A549 (cell line): ENCODE data around the gene JMJD6. TPM values are rescaled to one million over a fixed set of nuclear protein-coding genes. Genes with fewer than 3 reads are reported as not detected.

Source experiments
- ATAC-seq, 2 experiments: fragments of 200-7000 bp in 1 of 2; fragments of >200 bp in 1 of 2; cut with Nextera tagmentation in 1 of 2; cut with Tn5 transposase in 1 of 2; 3 replicates each; pipeline versions ENCODE4 v1.8.0 to v1.9.1; 2018 to 2020; ENCODE audit warnings: mild to moderate bottlenecking in 1 of 2, moderate library complexity in 1 of 2
- CTCF ChIA-PET: fragments of 300-600 bp; sonication (Branson Sonifier 250); formaldehyde crosslinking; extraction: SDS; loops from one replicate; lab custom pipeline; 2021; ENCODE audit warnings: antibody characterized with exemption, inconsistent platforms; lab: Yijun Ruan, JAX
- POLR2A ChIA-PET: fragments of 350-600 bp; formaldehyde crosslinking; extraction: SDS; loops from one replicate; lab custom pipeline; 2021; ENCODE audit warnings: antibody characterized with exemption, inconsistent platforms; lab: Yijun Ruan, JAX
- DNase-seq, 2 experiments: peaks; one replicate each; pipeline versions ENCODE4 v3.0.0 to v3.0.0-alpha.2; 2011 to 2016; ENCODE audit warnings: low read depth in 1 of 2, low spot score in 1 of 2
- FAIRE-seq: peaks from 2 replicates; lab custom pipeline; 2011; peaks lifted over from hg19 to GRCh38; lab: Jason Lieb, UNC
- H3K27ac ChIP-seq, 2 experiments: fragments of >200 bp; sonication (Bioruptor Twin); formaldehyde crosslinking; 3 replicates each; pipeline ENCODE4 v1.5.1; 2016 to 2017
- H3K4me1 ChIP-seq: fragments of >200 bp; sonication (Bioruptor Twin); formaldehyde crosslinking; 3 replicates; pipeline ENCODE4 v1.6.1; 2016
- H3K4me2 ChIP-seq: fragments of >200 bp; sonication (Bioruptor Twin); formaldehyde crosslinking; 3 replicates; pipeline ENCODE4 v1.6.1; 2016
- H3K4me3 ChIP-seq: fragments of >200 bp; sonication (Bioruptor Twin); formaldehyde crosslinking; 3 replicates; pipeline ENCODE4 v1.5.1; 2016
- H3K9me3 ChIP-seq: fragments of >200 bp; sonication (Bioruptor Twin); formaldehyde crosslinking; 3 replicates; pipeline ENCODE4 v1.6.1; 2016
- CEBPB ChIP-seq, 2 experiments: fragments of >200 bp in 1 of 2; sonication (Bioruptor Twin) in 1 of 2; formaldehyde crosslinking in 1 of 2; IDR thresholded peaks; 2 replicates each; pipeline ENCODE4 v1.6.1; 2012 to 2016
- CTCF ChIP-seq: fragments of >200 bp; sonication (Bioruptor Twin); formaldehyde crosslinking; IDR thresholded peaks from 3 replicates; pipeline ENCODE4 v1.5.1; 2016
- E2F6 ChIP-seq: IDR thresholded peaks from 2 replicates; pipeline ENCODE4 v1.6.1; 2012; ENCODE audit warnings: low read depth, borderline replicate concordance
- EHMT2 ChIP-seq: fragments of 200-600 bp; sonication (generic); IDR thresholded peaks from 2 replicates; pipeline ENCODE4 v1.6.1; 2016; ENCODE audit warnings: antibody characterized with exemption, low read depth, mild to moderate bottlenecking, moderate library complexity
- ESRRA ChIP-seq: fragments of 150-350 bp; IDR thresholded peaks from 2 replicates; pipeline ENCODE4 v1.6.1; 2014; ENCODE audit warnings: mild to moderate bottlenecking, low read length, borderline replicate concordance
- FOSB ChIP-seq: fragments of 250-450 bp; sonication (Bioruptor Pico); IDR thresholded peaks from 2 replicates; pipeline ENCODE4 v1.5.0; 2020; ENCODE audit warnings: mild to moderate bottlenecking, moderate library complexity
- HEYL ChIP-seq: fragments of 250-450 bp; sonication (Bioruptor Pico); IDR thresholded peaks from 2 replicates; pipeline ENCODE4 v1.8.0; 2021; ENCODE audit warnings: mild to moderate bottlenecking, moderate library complexity
- HOXB5 ChIP-seq: fragments of 250-450 bp; sonication (Bioruptor Pico); IDR thresholded peaks from 2 replicates; pipeline ENCODE4 v1.5.0; 2020; ENCODE audit warnings: mild to moderate bottlenecking, moderate library complexity
- KDM5A ChIP-seq: fragments of 200-600 bp; sonication (generic); IDR thresholded peaks from 2 replicates; pipeline ENCODE4 v1.6.1; 2016; ENCODE audit warnings: antibody characterized with exemption, mild to moderate bottlenecking
- MAX ChIP-seq: IDR thresholded peaks from 2 replicates; pipeline ENCODE4 v1.6.1; 2012
- MYC ChIP-seq: IDR thresholded peaks from 2 replicates; pipeline ENCODE4 v1.6.1; 2012; ENCODE audit warnings: mild to moderate bottlenecking, inconsistent platforms, low read length, improper control_type of control experiment, borderline replicate concordance
- NFE2L2 ChIP-seq: fragments of 150-350 bp; conservative IDR thresholded peaks from 2 replicates; pipeline ENCODE4 v1.6.1; 2014; ENCODE audit warnings: low read length
- PBX3 ChIP-seq: IDR thresholded peaks from 2 replicates; pipeline ENCODE4 v1.6.1; 2012
- POLR2A ChIP-seq: IDR thresholded peaks from 2 replicates; pipeline ENCODE4 v1.6.1; 2012; ENCODE audit warnings: mild to moderate bottlenecking, low read length
- POLR2AphosphoS2 ChIP-seq: conservative IDR thresholded peaks from 2 replicates; pipeline ENCODE4 v1.6.1; 2012; ENCODE audit warnings: low read length, improper control_type of control experiment, inconsistent platforms
- ZSCAN20 ChIP-seq: fragments of 250-450 bp; sonication (Bioruptor Pico); IDR thresholded peaks from 2 replicates; pipeline ENCODE4 v1.8.0; 2022; ENCODE audit warnings: mild to moderate bottlenecking, moderate library complexity
- WGBS: methylation state at CpG from one replicate; pipeline ENCODE4 v1.1.6; 2017; ENCODE audit errors: missing lambda C conversion rate; 5-methylcytosine and 5-hydroxymethylcytosine counted together
- polyA plus RNA-seq, 4 experiments: library from polyadenylated mRNA; depleted of rRNA in 3 of 4; stranded (reverse); fragments of >200 nt; fragmentation: RNase III in 1 of 4; extraction: RNeasy Plus Mini Kit Qiagen cat#74134 plus additional on column Dnase treatment in 1 of 4; gene quantifications; 2 replicates in 3 of 4; 3 replicates in 1 of 4; pipeline ENCODE4 v1.2.3, GENCODE V29; 2011 to 2017
- TF ChIP-seq, protein P1 (sequence below): fragments of 200-600 bp; sonication (generic); IDR thresholded peaks from 2 replicates; pipeline ENCODE4 v1.6.1; 2016; ENCODE audit warnings: antibody characterized with exemption, mild to moderate bottlenecking, moderate library complexity
- TF ChIP-seq, protein P2 (sequence below): fragments of >200 bp; sonication (Bioruptor Twin); formaldehyde crosslinking; IDR thresholded peaks from 3 replicates; pipeline ENCODE4 v1.6.1; 2016

JMJD6 gene
- polyA plus RNA-seq, 2 of the 4 experiments (the other 2 are of a cell fraction) = 17.5 to 53.3 TPM

DNA sequence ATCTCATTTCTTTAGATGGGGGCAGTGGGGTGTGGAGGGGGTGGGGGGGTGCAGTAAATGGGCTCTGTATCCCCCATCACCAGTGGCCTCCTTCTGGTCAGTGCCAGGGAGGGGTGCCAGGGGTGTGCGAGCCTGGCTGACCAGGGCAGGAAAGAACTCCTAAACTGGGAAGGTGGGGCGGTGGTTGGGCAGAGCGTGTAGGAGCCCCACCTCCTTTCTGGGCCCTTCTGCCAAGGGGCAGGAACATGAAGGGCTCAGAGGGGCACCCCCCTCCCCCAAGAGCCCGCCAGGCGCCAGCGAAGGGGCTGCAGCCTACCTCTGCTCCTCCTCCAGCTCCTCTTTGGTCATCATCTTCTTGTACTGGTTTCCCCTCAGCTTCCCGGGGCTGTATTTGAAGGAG, 41.6 kb downstream of the JMJD6 start:
- ATAC-seq (no peak), DNase-seq (no peak), FAIRE-seq (no peak)
- Histone ChIP-seq H3K4me1 (peaks cover 19% of the 10 kb centered on the region), H3K4me2 (no peak overlapping the region), H3K4me3 (no peak overlapping the region), H3K9me3 (no peaks in the 10 kb centered on the region), H3K27ac (no peak overlapping the region)
- ChIA-PET POLR2A (interaction anchor here (1.8 kb wide), 1 partner anchor 13 kb away, joined by 5 read pairs; no protein-coding TSS in a partner anchor), CTCF (interaction anchor here (0.6 to 20.1 kb wide), 9 partner anchors 9 to 1777 kb away, joined by 3 to 456 read pairs (median 69); partner anchors contain the start of genes JMJD6, METTL23 and MXRA7)
- 87% methylated on average over 6 of the region's 7 CpGs for WGBS
- TF ChIP-seq CEBPB (IDR thresholded peaks at IDR 0.05) = no peak
- no peak for TF ChIP-seq POLR2A
- TF ChIP-seq, protein P1, sequence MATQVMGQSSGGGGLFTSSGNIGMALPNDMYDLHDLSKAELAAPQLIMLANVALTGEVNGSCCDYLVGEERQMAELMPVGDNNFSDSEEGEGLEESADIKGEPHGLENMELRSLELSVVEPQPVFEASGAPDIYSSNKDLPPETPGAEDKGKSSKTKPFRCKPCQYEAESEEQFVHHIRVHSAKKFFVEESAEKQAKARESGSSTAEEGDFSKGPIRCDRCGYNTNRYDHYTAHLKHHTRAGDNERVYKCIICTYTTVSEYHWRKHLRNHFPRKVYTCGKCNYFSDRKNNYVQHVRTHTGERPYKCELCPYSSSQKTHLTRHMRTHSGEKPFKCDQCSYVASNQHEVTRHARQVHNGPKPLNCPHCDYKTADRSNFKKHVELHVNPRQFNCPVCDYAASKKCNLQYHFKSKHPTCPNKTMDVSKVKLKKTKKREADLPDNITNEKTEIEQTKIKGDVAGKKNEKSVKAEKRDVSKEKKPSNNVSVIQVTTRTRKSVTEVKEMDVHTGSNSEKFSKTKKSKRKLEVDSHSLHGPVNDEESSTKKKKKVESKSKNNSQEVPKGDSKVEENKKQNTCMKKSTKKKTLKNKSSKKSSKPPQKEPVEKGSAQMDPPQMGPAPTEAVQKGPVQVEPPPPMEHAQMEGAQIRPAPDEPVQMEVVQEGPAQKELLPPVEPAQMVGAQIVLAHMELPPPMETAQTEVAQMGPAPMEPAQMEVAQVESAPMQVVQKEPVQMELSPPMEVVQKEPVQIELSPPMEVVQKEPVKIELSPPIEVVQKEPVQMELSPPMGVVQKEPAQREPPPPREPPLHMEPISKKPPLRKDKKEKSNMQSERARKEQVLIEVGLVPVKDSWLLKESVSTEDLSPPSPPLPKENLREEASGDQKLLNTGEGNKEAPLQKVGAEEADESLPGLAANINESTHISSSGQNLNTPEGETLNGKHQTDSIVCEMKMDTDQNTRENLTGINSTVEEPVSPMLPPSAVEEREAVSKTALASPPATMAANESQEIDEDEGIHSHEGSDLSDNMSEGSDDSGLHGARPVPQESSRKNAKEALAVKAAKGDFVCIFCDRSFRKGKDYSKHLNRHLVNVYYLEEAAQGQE = no peak
- TF ChIP-seq MYC = no peak
- TF ChIP-seq PBX3 = no peak

DNA sequence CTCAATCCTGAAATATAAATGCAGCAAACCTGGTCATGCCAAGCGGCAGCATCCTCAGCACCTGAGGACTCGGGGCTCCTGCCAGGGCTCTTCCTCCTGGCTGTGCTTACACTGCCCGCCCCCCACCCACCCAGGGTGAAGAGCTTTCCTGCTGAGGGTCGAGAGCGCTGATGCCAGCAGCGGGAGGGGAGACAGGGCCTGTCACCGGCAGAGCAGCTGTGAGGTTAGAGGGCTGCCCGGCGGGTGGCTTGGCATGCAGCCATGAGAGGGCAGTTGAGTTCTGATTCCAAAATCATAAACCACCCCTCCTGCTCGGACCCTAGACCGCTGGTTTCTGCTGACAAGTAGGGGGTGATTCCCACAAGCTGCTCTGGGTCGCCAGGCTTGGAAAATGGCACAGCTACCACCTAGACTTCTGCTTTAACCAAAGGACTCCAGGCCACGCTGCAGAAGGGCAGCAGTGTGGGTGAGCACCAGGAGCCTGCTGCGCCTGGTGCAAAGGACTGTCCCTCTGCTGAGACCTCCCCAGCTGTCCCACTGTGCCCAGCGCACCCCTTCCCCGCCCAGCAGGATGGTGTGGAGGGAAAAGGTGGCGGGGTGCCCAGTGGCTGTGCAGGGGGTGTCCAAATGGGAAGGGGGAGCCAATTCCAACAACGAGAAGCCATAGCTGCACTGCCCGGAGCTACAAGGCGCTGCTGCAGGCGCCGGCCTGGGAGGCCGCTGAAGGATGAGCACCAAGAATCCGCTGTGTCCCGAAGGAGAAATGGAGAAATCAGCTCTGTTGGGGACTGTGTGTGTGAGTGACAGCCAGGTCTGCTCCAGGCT, 42.3 kb downstream of the JMJD6 start:
- Histone ChIP-seq H3K27ac (no peak overlapping the region), H3K9me3 (no peaks in the 10 kb centered on the region), H3K4me3 (no peak overlapping the region), H3K4me1 (peaks cover 16% of the 10 kb centered on the region), H3K4me2 (no peak overlapping the region)
- no peak for ATAC-seq
- WGBS = 80% methylated on average over 25 of the region's 25 CpGs
- FAIRE-seq = no peak
- ChIA-PET CTCF (interaction anchor here (0.6 to 20.1 kb wide), 9 partner anchors 9 to 1777 kb away, joined by 3 to 456 read pairs (median 69); partner anchors contain the start of genes JMJD6, METTL23 and MXRA7), POLR2A (no interaction called here)
- DNase-seq = no peak
- TF ChIP-seq MAX (no peak), HEYL (no peak), NFE2L2 (no peak), KDM5A (no peak), POLR2A (no peak), ZSCAN20 (no peak), ESRRA (no peak), POLR2AphosphoS2 (no peak), FOSB (CRISPR knock-in tag) (no peak), CTCF (no peak), E2F6 (no peak), HOXB5 (CRISPR knock-in tag) (no peak), MYC (no peak), EHMT2 (no peak)
- TF ChIP-seq, protein P2, sequence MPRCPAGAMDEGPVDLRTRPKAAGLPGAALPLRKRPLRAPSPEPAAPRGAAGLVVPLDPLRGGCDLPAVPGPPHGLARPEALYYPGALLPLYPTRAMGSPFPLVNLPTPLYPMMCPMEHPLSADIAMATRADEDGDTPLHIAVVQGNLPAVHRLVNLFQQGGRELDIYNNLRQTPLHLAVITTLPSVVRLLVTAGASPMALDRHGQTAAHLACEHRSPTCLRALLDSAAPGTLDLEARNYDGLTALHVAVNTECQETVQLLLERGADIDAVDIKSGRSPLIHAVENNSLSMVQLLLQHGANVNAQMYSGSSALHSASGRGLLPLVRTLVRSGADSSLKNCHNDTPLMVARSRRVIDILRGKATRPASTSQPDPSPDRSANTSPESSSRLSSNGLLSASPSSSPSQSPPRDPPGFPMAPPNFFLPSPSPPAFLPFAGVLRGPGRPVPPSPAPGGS = no peak
